HUDEP-2 (cell line): ENCODE data around the gene ADGRD1.
"Not testable (repeated sequence)": the region's sequence is repeated elsewhere in the genome, so short reads cannot be mapped to it uniquely, and the experiment has no call there.

Experiments used
- DNase-seq, 76 experiments: peaks; one replicate each; lab custom pipeline; 2025; ENCODE audit not compliant: unreplicated experiment in 76 of 76; lab: John Stamatoyannopoulos, UW

The ADGRD1 gene

GRCh38 chr12:130982565-130983225, 29.0 kb downstream of the ADGRD1 start:
- DNase-seq, result no peak

GRCh38 chr12:130983328-130984017, 29.8 kb downstream of the ADGRD1 start:
- no peak for DNase-seq

DNA sequence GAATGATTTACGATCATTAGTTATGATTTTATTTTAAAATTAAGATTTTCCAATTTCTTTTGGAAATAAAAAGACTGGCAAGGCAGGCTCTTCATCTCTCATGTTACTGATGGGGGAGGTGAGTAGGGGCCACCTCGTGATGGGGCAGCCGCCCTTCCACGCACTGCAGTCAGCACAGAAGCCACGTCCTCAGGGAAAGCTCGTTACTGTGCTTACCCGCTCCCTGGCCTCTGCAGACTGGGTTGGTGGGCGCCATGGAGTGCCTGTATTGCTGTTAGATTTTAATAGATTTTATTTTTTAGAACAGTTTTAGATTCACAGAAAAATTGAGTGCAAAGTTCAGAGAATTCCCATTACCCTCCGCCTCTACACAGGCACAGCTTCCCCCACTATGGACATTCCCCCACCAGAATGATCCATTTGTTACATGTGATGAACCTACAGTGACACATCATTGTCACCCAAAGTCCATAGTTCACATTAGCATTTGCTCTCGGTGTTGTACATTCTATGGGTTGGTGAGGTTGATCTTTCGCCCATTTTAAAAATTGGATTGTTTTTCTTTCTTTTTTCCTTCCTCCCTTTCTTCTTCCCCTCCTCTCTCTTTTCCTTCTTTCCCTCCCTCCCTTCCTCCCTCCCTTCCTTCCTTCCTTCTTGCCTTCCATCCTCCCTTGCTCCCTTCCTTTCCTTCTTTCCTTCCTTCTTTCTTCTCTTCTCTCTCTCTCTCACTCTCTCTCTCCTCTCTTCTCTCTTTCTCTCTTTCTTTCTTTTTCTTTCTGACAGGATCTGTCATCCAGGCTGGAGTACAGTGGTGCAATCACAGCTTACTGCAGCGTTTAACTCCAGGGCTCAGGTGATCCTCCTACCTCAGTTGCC, 30.7 kb downstream of the ADGRD1 start:
- no peak for DNase-seq

DNA sequence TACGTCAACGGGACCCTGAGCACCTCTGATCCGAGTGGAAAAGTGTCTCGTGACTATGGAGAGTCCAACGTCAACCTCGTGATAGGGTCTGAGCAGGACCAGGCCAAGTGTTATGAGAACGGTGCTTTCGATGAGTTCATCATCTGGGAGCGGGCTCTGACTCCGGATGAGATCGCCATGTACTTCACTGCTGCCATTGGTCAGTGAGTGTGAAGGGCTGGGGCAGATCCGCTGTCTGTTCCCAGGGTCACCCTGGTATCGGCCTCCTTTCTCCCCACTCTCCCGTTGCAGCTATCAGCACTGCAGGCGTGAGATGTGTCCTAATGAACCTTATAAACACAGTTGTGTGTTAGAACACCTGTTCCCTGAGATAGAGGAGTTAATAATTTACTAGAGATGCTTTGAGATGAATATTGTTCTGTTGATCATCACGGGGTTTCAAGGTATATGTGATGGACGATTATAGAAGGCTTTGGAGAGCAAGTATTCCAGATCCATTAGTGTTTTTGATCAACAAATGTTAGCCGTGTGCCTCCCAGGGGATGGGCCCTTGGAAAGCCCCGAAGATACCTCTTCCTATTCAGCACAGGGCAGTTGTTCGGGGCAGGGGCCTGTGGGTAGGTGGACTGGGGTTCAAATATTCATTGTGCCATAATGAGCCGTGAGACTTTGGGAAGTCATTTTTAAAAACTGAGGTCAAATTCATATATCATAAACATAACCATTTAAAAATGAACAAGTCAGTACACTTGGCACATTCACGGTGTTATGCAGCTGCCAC, 33.6 kb downstream of the ADGRD1 start:
- no peak for DNase-seq

DNA sequence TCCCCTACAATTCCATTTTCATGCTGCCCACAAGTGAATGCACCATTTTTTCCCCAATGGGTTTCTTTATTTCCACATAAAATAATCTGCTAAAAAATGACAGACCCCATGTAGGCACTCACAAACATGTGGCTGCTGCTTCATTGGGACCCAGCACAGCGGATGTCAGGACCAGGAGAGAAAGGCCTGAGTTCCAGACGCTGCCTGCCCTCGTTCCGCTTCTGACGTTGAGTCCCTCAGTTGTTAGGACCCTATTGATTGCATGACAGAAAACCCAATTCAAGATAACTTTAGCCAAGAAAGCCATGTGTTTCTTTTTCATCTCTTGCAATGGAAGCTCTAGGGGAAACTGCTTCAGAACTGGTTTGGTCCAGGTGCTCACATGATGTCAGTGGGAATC, 34.6 kb downstream of the ADGRD1 start:
- no peak for DNase-seq

GRCh38 chr12:130988751-130989150, 35.0 kb downstream of the ADGRD1 start:
- DNase-seq, result no peak

DNA sequence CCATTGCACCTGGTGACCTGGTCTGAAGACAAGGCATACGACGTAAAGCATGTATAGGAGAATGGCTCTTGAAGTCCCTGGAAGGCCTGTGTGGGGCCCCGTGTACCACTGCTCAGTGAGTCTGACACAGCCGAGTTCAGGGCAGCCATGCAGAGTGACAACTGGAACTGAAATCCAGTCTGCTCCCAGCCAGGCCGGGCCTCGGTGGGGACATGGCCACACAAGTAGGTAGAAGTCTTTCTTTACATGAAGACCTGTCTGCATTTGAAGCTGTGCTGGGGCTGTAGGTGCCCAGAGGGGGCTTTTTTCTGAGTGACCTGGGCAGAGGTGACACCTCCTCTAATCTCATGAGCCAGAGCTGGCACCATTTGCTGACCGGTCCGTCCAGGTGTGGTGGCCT, 35.7 kb downstream of the ADGRD1 start:
- DNase-seq, result no peak

DNA sequence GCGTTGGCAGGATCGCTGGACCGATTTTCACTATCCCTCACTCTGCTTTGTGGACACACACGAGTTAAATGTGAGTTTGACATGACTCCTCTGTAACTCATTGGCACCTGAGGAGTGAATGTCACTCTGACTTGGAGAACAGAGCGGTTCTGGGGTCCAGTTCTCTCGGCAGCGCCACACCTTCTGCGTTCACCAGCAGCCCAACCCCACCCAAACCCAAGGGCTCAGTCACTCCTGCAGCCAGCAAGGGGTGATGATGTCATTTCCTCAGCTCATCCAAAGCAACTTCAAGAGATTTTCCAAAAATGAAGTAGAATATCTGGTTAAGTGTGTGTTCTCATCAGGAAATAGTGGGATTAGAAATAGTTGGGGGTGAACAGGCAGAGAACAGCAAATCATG, 36.3 kb downstream of the ADGRD1 start:
- no peak for DNase-seq

DNA sequence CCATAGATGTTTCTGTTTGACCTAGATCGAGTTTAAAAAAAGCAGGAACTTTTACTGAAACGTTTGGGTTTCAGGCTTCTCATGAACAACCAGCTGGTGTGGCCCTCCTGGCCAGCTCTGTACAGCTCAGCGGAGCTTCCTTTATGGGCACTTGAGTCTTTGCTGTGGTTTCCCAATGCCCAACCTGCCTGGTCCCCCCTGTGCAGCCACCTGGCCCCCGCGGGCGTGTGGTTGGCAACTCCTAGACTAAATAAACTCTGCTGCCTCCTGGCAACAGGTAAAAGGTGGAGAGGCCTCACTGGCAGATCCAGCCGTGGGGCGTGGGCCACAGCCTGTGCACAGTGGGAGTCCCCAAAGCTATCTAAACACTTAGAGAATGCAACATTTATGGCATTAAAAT, 38.7 kb downstream of the ADGRD1 start:
- DNase-seq, result no peak

- DNase-seq, result no peak
Observed at GRCh38 chr12:130992979-130993538, 39.4 kb downstream of the ADGRD1 start.

- DNase-seq, result no peak
Observed at GRCh38 chr12:130993759-130994670, 40.3 kb downstream of the ADGRD1 start.

DNA sequence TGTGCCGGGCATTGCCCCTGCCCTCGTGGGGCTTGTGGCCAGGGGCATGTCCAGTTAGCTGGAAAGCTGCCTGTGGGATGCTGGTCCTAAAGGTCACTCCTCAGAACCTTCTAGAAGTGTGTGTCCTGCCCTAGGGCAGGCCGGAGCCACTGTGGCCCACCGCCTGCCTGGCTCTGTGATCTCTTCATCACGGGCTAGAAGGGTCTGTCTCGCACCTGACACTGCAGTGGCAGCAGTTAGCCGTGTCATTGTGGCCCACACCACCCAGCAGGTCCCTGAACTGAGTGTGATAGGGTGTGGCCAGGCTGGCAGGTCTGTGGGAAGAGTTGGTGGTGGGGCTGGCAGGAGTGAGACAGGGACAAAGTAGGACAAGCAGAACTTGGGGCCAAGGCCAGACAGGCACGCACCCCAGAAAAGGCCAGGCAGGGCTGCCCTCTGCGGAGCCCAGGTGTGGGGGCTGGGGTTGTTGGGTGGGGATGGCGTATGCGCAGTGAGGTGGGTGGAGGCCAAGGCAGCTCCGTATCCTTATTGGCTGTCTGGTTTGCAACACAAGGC, 41.2 kb downstream of the ADGRD1 start:
- DNase-seq, result no peak

- not testable (repeated sequence) for DNase-seq
Observed at GRCh38 chr12:130995386-130995969, 41.8 kb downstream of the ADGRD1 start.

DNA sequence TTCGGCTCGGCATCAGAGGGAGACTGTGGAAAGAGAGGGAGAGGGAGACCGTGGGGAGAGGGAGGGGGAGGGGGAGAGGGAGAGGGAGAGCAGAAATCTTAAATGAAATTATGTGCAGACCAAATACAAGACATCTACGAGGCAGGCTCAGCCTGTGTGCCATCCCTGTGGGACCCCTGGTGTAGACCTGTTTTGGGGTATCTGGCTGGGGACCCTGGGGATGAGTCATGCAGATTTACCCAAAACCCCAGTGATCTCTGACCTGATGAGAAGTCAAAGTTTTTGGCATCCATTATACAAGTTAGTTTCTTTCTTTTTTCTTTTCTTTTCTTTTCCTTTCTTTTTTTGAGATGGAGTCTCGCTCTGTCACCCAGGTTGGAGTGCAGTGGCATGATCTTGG, 44.4 kb downstream of the ADGRD1 start:
- no peak for DNase-seq

DNA sequence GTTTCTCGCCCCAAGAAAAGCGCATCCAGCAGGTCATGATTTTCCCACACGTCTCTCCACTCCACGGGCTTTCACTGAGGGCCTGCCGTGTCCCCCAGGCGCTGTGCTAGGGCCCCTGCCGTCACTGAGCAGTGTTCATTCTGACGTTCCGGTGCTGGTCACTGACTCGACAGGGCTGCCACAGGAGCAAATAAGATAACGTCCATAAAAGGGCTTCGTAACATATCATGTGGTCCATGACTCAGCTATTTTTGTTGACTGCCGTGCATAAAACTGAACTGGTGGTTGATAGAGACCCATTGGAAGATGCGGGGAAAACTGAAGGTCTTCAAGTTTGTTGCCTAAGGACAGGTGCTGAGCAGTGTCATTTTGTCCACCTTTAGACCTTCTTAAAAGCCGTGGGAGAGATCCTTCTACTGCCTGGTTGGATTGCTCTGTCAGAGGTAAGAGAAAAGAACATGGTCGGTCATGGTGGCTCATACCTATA, 46.3 kb downstream of the ADGRD1 start:
- DNase-seq, result peak in 1 of 76 experiments; percentile 1

DNA sequence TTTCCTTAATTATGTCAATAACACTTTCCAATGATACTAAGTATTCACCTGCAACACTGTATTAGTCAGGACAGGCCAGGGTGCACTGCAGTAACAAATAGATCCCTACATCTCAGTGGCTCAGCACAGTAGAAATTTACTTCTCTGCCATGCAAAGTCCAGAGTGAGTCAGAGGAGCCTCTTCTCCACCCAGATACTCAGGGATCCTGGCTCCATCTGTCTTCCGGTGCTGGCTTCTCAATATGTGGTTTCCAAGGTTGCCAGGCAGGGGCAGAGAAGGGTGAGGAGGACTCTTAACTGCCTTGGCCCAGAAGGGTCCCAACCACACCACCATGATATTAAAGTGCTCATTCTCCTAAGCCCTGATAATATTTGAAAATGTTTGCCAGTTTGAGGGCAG, 47.8 kb downstream of the ADGRD1 start:
- DNase-seq, result no peak

- no peak for DNase-seq
Observed at GRCh38 chr12:131002216-131002631, 48.5 kb downstream of the ADGRD1 start.

GRCh38 chr12:131003036-131003715, 49.5 kb downstream of the ADGRD1 start:
- DNase-seq, result no peak
